DND-41 (cell line): ENCODE results near the gene ENTPD6.

Experiments
- ATAC-seq: fragments of 200-7000 bp; cut with Tn5 transposase; 3 replicates; pipeline ENCODE4 v1.9.1; 2021; ENCODE audit warnings: low read depth; ENCODE audit not compliant: insufficient read depth
- DNase-seq: peaks from one replicate; pipeline ENCODE4 v3.0.0-alpha.2; 2020
- H2AFZ ChIP-seq: 2 replicates; pipeline ENCODE4 v1.6.0; 2012; ENCODE audit warnings: low read depth, low read length
- H3K27ac ChIP-seq: 2 replicates; pipeline ENCODE4 v1.5.1; 2012; ENCODE audit warnings: low read length, inconsistent platforms
- H3K27me3 ChIP-seq: fragments of 200-600 bp; sonication (generic); 2 replicates; pipeline ENCODE4 v1.6.0; 2012; ENCODE audit warnings: low read length, mild to moderate bottlenecking, inconsistent platforms; ENCODE audit not compliant: insufficient read depth, poor library complexity
- H3K36me3 ChIP-seq: 2 replicates; pipeline ENCODE4 v1.5.1; 2012; ENCODE audit warnings: low read length, inconsistent platforms; ENCODE audit not compliant: insufficient read depth
- H3K4me1 ChIP-seq: 2 replicates; pipeline ENCODE4 v1.5.1; 2012; ENCODE audit warnings: mild to moderate bottlenecking, low read length; ENCODE audit not compliant: insufficient read depth
- H3K4me2 ChIP-seq: 2 replicates; pipeline ENCODE4 v1.6.0; 2012; ENCODE audit warnings: mild to moderate bottlenecking, moderate library complexity, low read length, inconsistent platforms; ENCODE audit not compliant: insufficient read depth
- H3K4me3 ChIP-seq, 2 experiments: fragments of 200-600 bp in 1 of 2; shearing (Covaris generic) in 1 of 2; 2 replicates each; pipeline ENCODE4 v1.5.1; 2012 to 2016; ENCODE audit warnings: inconsistent platforms in 2 of 2, low read length in 2 of 2, mild to moderate bottlenecking in 2 of 2, low read depth in 1 of 2, moderate library complexity in 1 of 2
- H3K79me2 ChIP-seq: 2 replicates; pipeline ENCODE4 v1.6.0; 2012; ENCODE audit warnings: low read length, inconsistent platforms; ENCODE audit not compliant: insufficient read depth
- H3K9ac ChIP-seq: 2 replicates; pipeline ENCODE4 v1.6.0; 2012; ENCODE audit warnings: low read depth, mild to moderate bottlenecking, inconsistent platforms, low read length, moderate library complexity
- H3K9me3 ChIP-seq: 2 replicates; pipeline ENCODE4 v1.5.1; 2012; ENCODE audit warnings: low read length, moderate library complexity, mild to moderate bottlenecking, inconsistent platforms; ENCODE audit not compliant: insufficient read depth, severe bottlenecking
- H4K20me1 ChIP-seq: 2 replicates; pipeline ENCODE4 v1.6.0; 2012; ENCODE audit warnings: low read length; ENCODE audit not compliant: insufficient read depth
- EZH2 ChIP-seq: IDR thresholded peaks from 3 replicates; pipeline ENCODE4 v1.6.1; 2012; ENCODE audit warnings: borderline replicate concordance, low read depth, mild to moderate bottlenecking, moderate library complexity, low read length, inconsistent platforms; ENCODE audit not compliant: severe bottlenecking
- TF ChIP-seq, protein P1 (sequence below): IDR thresholded peaks from 2 replicates; pipeline ENCODE4 v1.5.1; 2012; ENCODE audit warnings: borderline replicate concordance, low read length, moderate library complexity, mild to moderate bottlenecking; ENCODE audit not compliant: poor library complexity, severe bottlenecking; ENCODE audit errors: extremely low read depth

The ENTPD6 gene

DNA sequence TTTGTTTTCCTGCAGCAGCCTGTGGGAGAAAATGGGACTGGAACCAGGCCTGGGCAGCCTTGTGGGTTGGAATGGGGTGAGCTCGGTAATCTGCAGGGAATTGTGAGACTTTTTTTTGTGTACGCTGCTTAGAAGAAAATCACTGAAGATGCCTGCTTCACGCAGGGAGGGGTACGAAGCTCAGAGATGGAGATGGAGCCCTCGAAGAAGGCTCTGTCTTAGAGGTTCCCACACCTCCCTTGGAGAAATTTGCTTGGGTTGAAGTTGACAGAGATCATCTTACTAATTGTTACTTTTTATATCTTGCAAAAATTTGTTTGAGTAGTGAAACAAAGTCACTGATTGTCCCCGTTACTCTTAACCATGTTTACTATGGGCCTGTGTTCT is 53.3 kb downstream of the ENTPD6 start:
- H3K4me1 ChIP-seq, result peaks cover 48% of the 10 kb centered on the region
- DNase-seq, result no peak
- H3K27ac ChIP-seq, result peak overlapping the region; percentile 92

DNA sequence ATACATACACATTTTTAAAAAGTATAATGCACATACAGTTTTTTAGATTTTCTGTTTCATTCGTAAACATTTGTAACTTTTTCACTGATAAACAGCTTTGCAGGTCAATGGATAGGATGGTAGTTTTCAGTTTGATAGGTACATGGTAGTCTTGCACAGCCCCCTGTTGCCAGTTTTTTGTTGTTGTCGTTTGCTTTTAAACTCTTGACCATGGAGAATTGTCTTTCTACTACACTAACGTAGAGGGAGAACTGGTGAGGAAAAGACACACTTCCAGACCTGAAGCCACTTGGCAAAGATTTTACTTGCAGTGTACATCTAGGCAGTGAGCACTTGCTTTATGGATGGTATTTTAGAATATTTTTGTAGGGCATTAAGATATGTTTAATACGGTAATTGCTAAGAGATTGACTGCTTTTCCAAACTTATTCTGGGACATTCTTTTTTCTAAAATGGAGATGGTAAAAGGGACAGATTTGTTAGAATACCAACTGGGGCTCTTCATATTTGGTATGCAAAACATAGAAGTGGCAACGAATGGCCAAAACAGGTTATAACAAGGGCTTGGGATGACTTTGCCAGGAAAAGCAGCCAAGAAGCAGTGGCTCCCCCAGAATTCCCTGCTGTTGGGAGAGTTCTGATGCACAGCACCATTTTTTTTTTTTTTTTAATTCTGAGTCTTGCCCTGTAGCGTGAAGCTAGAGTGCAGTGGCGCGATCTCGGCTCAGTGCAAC is 53.9 kb downstream of the ENTPD6 start:
- Histone ChIP-seq H3K27ac (peak overlapping the region; percentile 92; the same call in 1 of the 2 replicates), H3K9ac (peak overlapping the region; percentile 95), H3K9me3 (no peaks in the 10 kb centered on the region), H3K4me1 (peaks cover 48% of the 10 kb centered on the region), H3K36me3 (peaks cover 28% of the 10 kb centered on the region), H3K27me3 (peaks cover 10% of the 10 kb centered on the region), H3K4me3 (peak overlapping the region; percentile 98 to 100), H4K20me1 (peaks cover 28% of the 10 kb centered on the region; the same call in 1 of the 2 replicates), H2AFZ (peak overlapping the region; percentile 99; the same call in 1 of the 2 replicates), H3K4me2 (peak overlapping the region; percentile 99), H3K79me2 (peaks cover 59% of the 10 kb centered on the region)
- no peak for ATAC-seq
- TF ChIP-seq, protein P1, sequence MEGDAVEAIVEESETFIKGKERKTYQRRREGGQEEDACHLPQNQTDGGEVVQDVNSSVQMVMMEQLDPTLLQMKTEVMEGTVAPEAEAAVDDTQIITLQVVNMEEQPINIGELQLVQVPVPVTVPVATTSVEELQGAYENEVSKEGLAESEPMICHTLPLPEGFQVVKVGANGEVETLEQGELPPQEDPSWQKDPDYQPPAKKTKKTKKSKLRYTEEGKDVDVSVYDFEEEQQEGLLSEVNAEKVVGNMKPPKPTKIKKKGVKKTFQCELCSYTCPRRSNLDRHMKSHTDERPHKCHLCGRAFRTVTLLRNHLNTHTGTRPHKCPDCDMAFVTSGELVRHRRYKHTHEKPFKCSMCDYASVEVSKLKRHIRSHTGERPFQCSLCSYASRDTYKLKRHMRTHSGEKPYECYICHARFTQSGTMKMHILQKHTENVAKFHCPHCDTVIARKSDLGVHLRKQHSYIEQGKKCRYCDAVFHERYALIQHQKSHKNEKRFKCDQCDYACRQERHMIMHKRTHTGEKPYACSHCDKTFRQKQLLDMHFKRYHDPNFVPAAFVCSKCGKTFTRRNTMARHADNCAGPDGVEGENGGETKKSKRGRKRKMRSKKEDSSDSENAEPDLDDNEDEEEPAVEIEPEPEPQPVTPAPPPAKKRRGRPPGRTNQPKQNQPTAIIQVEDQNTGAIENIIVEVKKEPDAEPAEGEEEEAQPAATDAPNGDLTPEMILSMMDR, result peak; percentile 32
- TF ChIP-seq EZH2, result no peak
- DNase-seq, result no peak

More for the DNA sequence above, 53.3 kb downstream of the ENTPD6 start:
- no peaks in the 10 kb centered on the region for H3K9me3 ChIP-seq
- H3K9ac ChIP-seq, result peak overlapping the region; percentile 95
- peaks cover 27% of the 10 kb centered on the region for H3K36me3 ChIP-seq
- H4K20me1 ChIP-seq, result peaks cover 27% of the 10 kb centered on the region; the same call in 1 of the 2 replicates
- H3K4me3 ChIP-seq, result peak overlapping the region; percentile 98 to 100
- peak overlapping the region; percentile 99 for H3K4me2 ChIP-seq
- H2AFZ ChIP-seq, result peak overlapping the region; percentile 99
- H3K27me3 ChIP-seq, result peaks cover 10% of the 10 kb centered on the region
- peaks cover 55% of the 10 kb centered on the region for H3K79me2 ChIP-seq
- no peak for TF ChIP-seq EZH2
- TF ChIP-seq, protein P1, result no peak
- ATAC-seq, result peak; percentile 15

DNA sequence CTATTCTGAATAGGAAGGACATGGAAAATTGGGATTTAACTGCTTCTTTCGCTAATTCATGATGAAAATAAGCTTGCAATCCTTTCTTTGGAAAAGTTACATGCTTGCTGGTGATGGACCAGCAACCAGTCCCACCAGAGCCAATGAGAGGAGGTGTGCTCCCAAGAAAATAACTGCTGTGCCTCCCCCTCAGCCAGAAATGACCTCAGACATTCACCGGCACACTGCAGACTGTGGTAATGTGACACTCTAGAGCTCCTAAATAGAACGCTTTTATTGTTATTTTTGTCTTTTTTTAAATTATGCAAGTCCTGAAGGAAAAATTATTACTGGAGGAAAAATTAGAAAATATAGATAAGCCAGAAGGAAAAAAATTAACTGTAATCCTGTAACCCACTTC is 55.0 kb downstream of the ENTPD6 start:
- Histone ChIP-seq H3K4me1 (peaks cover 48% of the 10 kb centered on the region), H3K27ac (no peak overlapping the region), H3K36me3 (peaks cover 39% of the 10 kb centered on the region), H3K9ac (no peak overlapping the region; the same call in 1 of the 2 replicates), H4K20me1 (peaks cover 40% of the 10 kb centered on the region), H3K4me3 (peak overlapping the region in 1 of 2 experiments; percentile 42; a peak in 1 of 4 replicates), H3K4me2 (peak overlapping the region; percentile 99), H3K9me3 (no peaks in the 10 kb centered on the region), H3K27me3 (peaks cover 10% of the 10 kb centered on the region), H3K79me2 (peaks cover 71% of the 10 kb centered on the region), H2AFZ (no peak overlapping the region)
- no peak for TF ChIP-seq EZH2
- TF ChIP-seq, protein P1, result no peak
- no peak for DNase-seq
- ATAC-seq, result no peak
